ENCODE results near the gene MAP3K12. TPM values are rescaled to one million over a fixed set of nuclear protein-coding genes. Genes with fewer than 3 reads are reported as not detected.
"Not testable (repeated sequence)": the region's sequence is repeated elsewhere in the genome, so short reads cannot be mapped to it uniquely, and the experiment has no call there.

MAP3K12 gene, protein sequence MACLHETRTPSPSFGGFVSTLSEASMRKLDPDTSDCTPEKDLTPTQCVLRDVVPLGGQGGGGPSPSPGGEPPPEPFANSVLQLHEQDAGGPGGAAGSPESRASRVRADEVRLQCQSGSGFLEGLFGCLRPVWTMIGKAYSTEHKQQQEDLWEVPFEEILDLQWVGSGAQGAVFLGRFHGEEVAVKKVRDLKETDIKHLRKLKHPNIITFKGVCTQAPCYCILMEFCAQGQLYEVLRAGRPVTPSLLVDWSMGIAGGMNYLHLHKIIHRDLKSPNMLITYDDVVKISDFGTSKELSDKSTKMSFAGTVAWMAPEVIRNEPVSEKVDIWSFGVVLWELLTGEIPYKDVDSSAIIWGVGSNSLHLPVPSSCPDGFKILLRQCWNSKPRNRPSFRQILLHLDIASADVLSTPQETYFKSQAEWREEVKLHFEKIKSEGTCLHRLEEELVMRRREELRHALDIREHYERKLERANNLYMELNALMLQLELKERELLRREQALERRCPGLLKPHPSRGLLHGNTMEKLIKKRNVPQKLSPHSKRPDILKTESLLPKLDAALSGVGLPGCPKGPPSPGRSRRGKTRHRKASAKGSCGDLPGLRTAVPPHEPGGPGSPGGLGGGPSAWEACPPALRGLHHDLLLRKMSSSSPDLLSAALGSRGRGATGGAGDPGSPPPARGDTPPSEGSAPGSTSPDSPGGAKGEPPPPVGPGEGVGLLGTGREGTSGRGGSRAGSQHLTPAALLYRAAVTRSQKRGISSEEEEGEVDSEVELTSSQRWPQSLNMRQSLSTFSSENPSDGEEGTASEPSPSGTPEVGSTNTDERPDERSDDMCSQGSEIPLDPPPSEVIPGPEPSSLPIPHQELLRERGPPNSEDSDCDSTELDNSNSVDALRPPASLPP
- total RNA-seq = 10 to 100 TPM; 15.3 to 21.8 (median 21.8) TPM
- 12.4 TPM for total RNA-seq (2013)

DNA sequence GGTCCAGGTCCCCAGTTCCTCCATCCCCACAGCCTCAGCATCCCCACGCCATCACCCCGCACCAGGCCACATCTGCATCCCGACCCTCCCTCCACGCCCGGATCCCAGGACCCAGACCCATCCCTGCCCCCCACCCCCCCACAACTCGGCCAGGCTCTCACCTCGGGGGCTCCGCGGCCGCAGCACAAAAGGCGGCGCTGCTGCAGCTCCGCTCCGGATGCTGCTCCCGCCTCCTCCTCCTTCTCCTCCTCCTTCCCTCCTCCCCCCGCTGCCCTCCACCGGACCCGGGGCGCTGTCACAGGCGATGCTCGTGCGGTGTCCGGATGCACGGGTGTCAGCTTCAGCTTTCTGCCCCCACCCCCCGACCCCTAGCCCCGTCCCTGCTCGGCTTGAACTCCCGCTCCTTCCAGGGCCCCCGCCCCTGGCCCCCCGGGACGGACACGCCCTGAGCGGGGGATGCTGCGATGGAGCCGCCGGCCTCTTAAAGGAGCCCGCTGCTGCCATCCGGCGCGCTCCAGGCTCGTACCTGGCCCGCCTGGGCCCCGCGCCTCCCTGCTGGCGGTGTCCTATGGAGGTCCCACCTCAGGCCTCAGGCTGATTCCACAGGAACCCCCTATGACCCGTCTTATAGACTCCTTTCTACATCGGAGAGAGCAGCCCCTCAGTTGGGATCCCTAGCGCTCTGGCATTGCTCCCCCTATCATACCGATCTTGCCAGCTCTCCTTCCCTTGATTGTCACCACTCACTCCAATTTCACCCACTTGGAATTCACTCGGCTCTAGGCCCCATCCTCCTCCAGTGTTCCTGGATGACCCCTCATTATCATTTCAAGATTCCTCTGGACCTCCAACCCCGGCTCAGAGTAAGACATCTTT lies at the start of gene MAP3K12:
Gene MAP3K12 (minus strand): TSS at position 193 of the 876 bp plus-strand sequence. CDS start 12,067 bp downstream, outside the sequence.
- intact Hi-C loops (cut with micrococcal nuclease) = loop anchor here (1.0 to 10.0 kb wide), 6 partner anchors 49 to 295 kb away; partner anchors contain the start of genes AAAS, CALCOCO1, ITGB7 and PRR13
- DNase-seq (peak; percentile 46 to 76), ATAC-seq (no peak)
- H3K9me3 ChIP-seq (ENCODE audit: control insufficient read depth, insufficient read depth, low read length) = no peaks in the 10 kb centered on the region
- WGBS (ENCODE audit: insufficient coverage) = under 1% methylated on average over 51 of the region's 51 CpGs
- no peaks in the 10 kb centered on the region for H3K36me3 Mint-ChIP-seq
- H3K4me3 ChIP-seq (ENCODE audit: low read length) = peak within 1 kb of the TSS; percentile 56
- H3K4me1 ChIP-seq (ENCODE audit: control insufficient read depth, insufficient read depth, low read length) = peaks cover 34% of the 10 kb centered on the region
- peaks cover 18 to 37% of the 10 kb centered on the region in 2 donors for H3K4me1 Mint-ChIP-seq
- no peaks in the 10 kb centered on the region for H3K27me3 ChIP-seq (ENCODE audit: control insufficient read depth, insufficient read depth, low read length)
- H3K4me3 Mint-ChIP-seq = peak within 1 kb of the TSS; percentile 99
- no peaks in the 10 kb centered on the region for H3K27me3 Mint-ChIP-seq (ENCODE audit: low read depth in 2 of 2)
- TF ChIP-seq, protein P1, sequence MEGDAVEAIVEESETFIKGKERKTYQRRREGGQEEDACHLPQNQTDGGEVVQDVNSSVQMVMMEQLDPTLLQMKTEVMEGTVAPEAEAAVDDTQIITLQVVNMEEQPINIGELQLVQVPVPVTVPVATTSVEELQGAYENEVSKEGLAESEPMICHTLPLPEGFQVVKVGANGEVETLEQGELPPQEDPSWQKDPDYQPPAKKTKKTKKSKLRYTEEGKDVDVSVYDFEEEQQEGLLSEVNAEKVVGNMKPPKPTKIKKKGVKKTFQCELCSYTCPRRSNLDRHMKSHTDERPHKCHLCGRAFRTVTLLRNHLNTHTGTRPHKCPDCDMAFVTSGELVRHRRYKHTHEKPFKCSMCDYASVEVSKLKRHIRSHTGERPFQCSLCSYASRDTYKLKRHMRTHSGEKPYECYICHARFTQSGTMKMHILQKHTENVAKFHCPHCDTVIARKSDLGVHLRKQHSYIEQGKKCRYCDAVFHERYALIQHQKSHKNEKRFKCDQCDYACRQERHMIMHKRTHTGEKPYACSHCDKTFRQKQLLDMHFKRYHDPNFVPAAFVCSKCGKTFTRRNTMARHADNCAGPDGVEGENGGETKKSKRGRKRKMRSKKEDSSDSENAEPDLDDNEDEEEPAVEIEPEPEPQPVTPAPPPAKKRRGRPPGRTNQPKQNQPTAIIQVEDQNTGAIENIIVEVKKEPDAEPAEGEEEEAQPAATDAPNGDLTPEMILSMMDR (IDR thresholded peaks at IDR 0.05) = no peak
- H3K9me3 Mint-ChIP-seq = no peaks in the 10 kb centered on the region
- peak within 1 kb of the TSS; percentile 98 to 99 for H3K27ac Mint-ChIP-seq
- H3K36me3 ChIP-seq (ENCODE audit: control insufficient read depth, insufficient read depth, low read length) = peaks cover 2% of the 10 kb centered on the region
- H3K27ac ChIP-seq (ENCODE audit: low read length) = peak within 1 kb of the TSS; percentile 99

DNA sequence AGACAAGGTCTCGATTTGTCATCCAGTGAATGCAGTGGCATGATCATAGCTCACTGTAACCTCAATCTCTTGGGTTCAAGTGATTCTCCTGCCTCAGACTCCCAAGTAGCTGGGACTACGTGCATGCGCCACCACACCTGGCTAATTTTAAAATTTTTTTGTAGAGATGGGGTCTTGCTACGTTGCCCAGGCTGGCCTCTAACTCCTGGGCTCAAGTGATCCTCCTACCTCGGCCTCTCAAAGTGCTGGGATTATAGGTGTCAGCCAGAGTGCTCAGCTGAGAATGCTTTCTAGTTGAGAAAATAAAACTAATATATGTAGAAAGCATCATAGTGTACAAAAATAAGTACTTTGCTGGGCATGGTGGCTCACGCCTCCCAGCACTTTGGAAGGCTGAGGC lies 49.1 kb upstream of the MAP3K12 start:
- H3K36me3 Mint-ChIP-seq; H3K4me3 ChIP-seq (ENCODE audit: low read length); ATAC-seq; H3K27ac Mint-ChIP-seq; H3K27ac ChIP-seq (ENCODE audit: low read length); H3K9me3 ChIP-seq (ENCODE audit: control insufficient read depth, insufficient read depth, low read length); H3K4me1 ChIP-seq (ENCODE audit: control insufficient read depth, insufficient read depth, low read length); H3K4me3 Mint-ChIP-seq; H3K27me3 ChIP-seq (ENCODE audit: control insufficient read depth, insufficient read depth, low read length); H3K27me3 Mint-ChIP-seq (ENCODE audit: low read depth in 2 of 2); DNase-seq; intact Hi-C loops (cut with micrococcal nuclease); H3K9me3 Mint-ChIP-seq; H3K4me1 Mint-ChIP-seq: not testable (repeated sequence)
- WGBS (ENCODE audit: insufficient coverage) = over 99% methylated on average over 6 of the region's 6 CpGs
- peaks cover 23% of the 10 kb centered on the region for H3K36me3 ChIP-seq (ENCODE audit: control insufficient read depth, insufficient read depth, low read length)

DNA sequence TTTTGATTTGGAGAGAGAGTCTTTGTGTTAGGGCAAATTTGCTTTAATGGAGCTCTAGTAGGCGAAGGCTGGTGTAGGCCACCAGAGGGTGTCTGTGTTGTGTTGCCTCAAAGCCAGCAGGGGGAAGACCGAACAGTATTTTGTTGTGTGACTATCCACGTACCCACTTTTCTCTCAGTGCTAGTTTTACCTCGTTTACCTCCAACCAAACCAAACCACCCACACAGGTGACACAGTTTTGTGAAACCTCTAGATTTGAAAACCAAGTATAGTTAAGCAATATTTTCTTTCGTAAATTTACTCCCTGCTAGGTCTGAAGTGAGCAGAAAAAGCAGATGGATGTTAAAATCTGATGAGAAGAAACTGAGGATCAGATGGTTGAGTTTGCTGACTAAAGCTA lies 44.3 kb upstream of the MAP3K12 start:
- H3K36me3 Mint-ChIP-seq = no peaks in the 10 kb centered on the region
- H3K4me3 Mint-ChIP-seq = no peak overlapping the region
- TF ChIP-seq, protein P1 (IDR thresholded peaks at IDR 0.05) = no peak
- 36% methylated on average over 5 of the region's 5 CpGs for WGBS (ENCODE audit: insufficient coverage)
- intact Hi-C loops (cut with micrococcal nuclease) = loop anchor here (1.0 kb wide), 1 partner anchor 133 kb away; the partner anchor contains the start of gene ATP5MC2
- ATAC-seq = peak; percentile 74 to 80 (median 77)
- no peaks in the 10 kb centered on the region for H3K4me1 ChIP-seq (ENCODE audit: control insufficient read depth, insufficient read depth, low read length)
- no peak overlapping the region for H3K27ac ChIP-seq (ENCODE audit: low read length)
- peak overlapping the region; percentile 23 to 53 for H3K27ac Mint-ChIP-seq
- no peaks in the 10 kb centered on the region for H3K27me3 ChIP-seq (ENCODE audit: control insufficient read depth, insufficient read depth, low read length)
- H3K27me3 Mint-ChIP-seq (ENCODE audit: low read depth in 2 of 2) = no peaks in the 10 kb centered on the region
- no peaks in the 10 kb centered on the region for H3K4me1 Mint-ChIP-seq
- no peaks in the 10 kb centered on the region for H3K9me3 ChIP-seq (ENCODE audit: control insufficient read depth, insufficient read depth, low read length)
- DNase-seq = peak in 1 of 2 donors; percentile 77
- H3K9me3 Mint-ChIP-seq = no peaks in the 10 kb centered on the region
- no peak overlapping the region for H3K4me3 ChIP-seq (ENCODE audit: low read length)
- H3K36me3 ChIP-seq (ENCODE audit: control insufficient read depth, insufficient read depth, low read length) = peaks cover 28% of the 10 kb centered on the region

Data from natural killer cell (primary cell).